Transverse colon (tissue), 4 donors: ENCODE data around the gene GOLIM4.
A peak's percentile ranks its signal among the peaks of the same experiment; 100 is the strongest.

Experiments used
- CTCF ChIP-seq, 5 experiments: fragments of 200-600 bp in 3 of 5; fragments of 450-650 bp in 2 of 5; sonication (generic) in 3 of 5; IDR thresholded peaks; 1 replicate in 2 of 5; 2 replicates in 3 of 5; pipeline ENCODE4 v1.5.1; 2016 to 2017; ENCODE audit warnings: antibody characterized with exemption in 5 of 5, inconsistent platforms in 3 of 5, mild to moderate bottlenecking in 2 of 5, moderate library complexity in 1 of 5
- EP300 ChIP-seq: sonication (generic); formaldehyde crosslinking; IDR thresholded peaks from one replicate; pipeline ENCODE4 v1.6.1; 2017; ENCODE audit warnings: antibody characterized with exemption, low read depth
- POLR2A ChIP-seq: fragments of 450-650 bp; IDR thresholded peaks from one replicate; pipeline ENCODE4 v1.6.1; 2016; ENCODE audit warnings: antibody characterized with exemption, mild to moderate bottlenecking, moderate library complexity
- POLR2AphosphoS5 ChIP-seq, 3 donors: sonication (generic); formaldehyde crosslinking; IDR thresholded peaks; one replicate each; pipeline ENCODE4 v1.6.1; 2016; ENCODE audit warnings: antibody characterized with exemption in 3 of 3

GRCh38 chr3:168088106-168088720 is 7.5 kb downstream of the GOLIM4 start:
- TF ChIP-seq CTCF (IDR thresholded peaks at IDR 0.05) (peak; percentile 15 to 61 (median 38)), POLR2AphosphoS5 (IDR thresholded peaks at IDR 0.05) (no peak), EP300 (no peak), POLR2A (no peak)
